H1 (cell line): Measurements from ENCODE around the gene IREB2. TPM values are rescaled to one million over a fixed set of nuclear protein-coding genes. Genes with fewer than 3 reads are reported as not detected.

Experiments used
- CTCF ChIA-PET: fragments of 300-600 bp; sonication (Branson Sonifier 250); formaldehyde crosslinking; loops from one replicate; lab custom pipeline; 2021; ENCODE audit not compliant: partially characterized antibody; lab: Charles Lee
- POLR2A ChIA-PET: fragments of 300-600 bp; sonication (Branson Sonifier 250); formaldehyde crosslinking; loops from one replicate; lab custom pipeline; 2021; ENCODE audit warnings: inconsistent platforms; ENCODE audit not compliant: partially characterized antibody; lab: Charles Lee
- DNase-seq, 2 experiments: peaks; one replicate each; pipeline versions ENCODE4 v3.0.0 to v3.0.0-alpha.2; 2010 to 2022; ENCODE audit warnings: low spot score in 2 of 2, low read depth in 1 of 2, mixed read lengths in 1 of 2
- FAIRE-seq: peaks from 2 replicates; lab custom pipeline; 2011; peaks lifted over from hg19 to GRCh38; lab: Jason Lieb, UNC
- H2AFZ ChIP-seq: 2 replicates; pipeline ENCODE4 v1.8.1; 2012; ENCODE audit warnings: low read length, inconsistent platforms
- H2AK5ac ChIP-seq: 2 replicates; pipeline ENCODE4 v1.6.1; 2013; ENCODE audit warnings: low read depth, low read length
- H2BK120ac ChIP-seq: replicated peaks from 2 replicates; pipeline ENCODE3; 2013; ENCODE audit warnings: low read depth, low read length, inconsistent platforms
- H2BK12ac ChIP-seq: 2 replicates; pipeline ENCODE4 v1.6.1; 2013; ENCODE audit warnings: low read depth, low read length
- H2BK15ac ChIP-seq: 2 replicates; pipeline ENCODE4 v1.6.1; 2013; ENCODE audit warnings: low read length
- H2BK20ac ChIP-seq: 2 replicates; pipeline ENCODE4 v1.6.1; 2013; ENCODE audit warnings: low read length
- H2BK5ac ChIP-seq: 2 replicates; pipeline ENCODE4 v1.6.1; 2013; ENCODE audit warnings: low read depth, low read length
- H3K14ac ChIP-seq: 2 replicates; pipeline ENCODE4 v1.6.1; 2013; ENCODE audit warnings: inconsistent platforms; ENCODE audit not compliant: insufficient read length
- H3K18ac ChIP-seq: 2 replicates; pipeline ENCODE4 v1.6.1; 2013; ENCODE audit warnings: low read length; ENCODE audit errors: extremely low read depth
- H3K23ac ChIP-seq: 2 replicates; pipeline ENCODE4 v1.6.1; 2013; ENCODE audit warnings: inconsistent platforms; ENCODE audit not compliant: insufficient read length
- H3K23me2 ChIP-seq: 2 replicates; pipeline ENCODE4 v1.6.1; 2013; ENCODE audit warnings: low read depth, low read length
- H3K27ac ChIP-seq: 2 replicates; pipeline ENCODE4 v1.6.1; 2011; ENCODE audit warnings: low read depth, low read length, inconsistent platforms
- H3K27me3 ChIP-seq, 4 experiments: replicated peaks in 1 of 4; 1 replicate in 1 of 4; 2 replicates in 3 of 4; pipeline versions ENCODE4 v1.6.1 to v1.8.1; 2011 to 2013; ENCODE audit warnings: low read length in 3 of 4, mild to moderate bottlenecking in 3 of 4, inconsistent platforms in 2 of 4, mixed read lengths in 2 of 4, moderate library complexity in 1 of 4; ENCODE audit not compliant: control insufficient read depth in 3 of 4, insufficient read depth in 3 of 4; ENCODE audit errors: extremely low read depth in 1 of 4
- H3K36me3 ChIP-seq, 4 experiments: 2 replicates each; pipeline versions ENCODE4 v1.6.1 to v1.8.1; 2011 to 2013; ENCODE audit warnings: mild to moderate bottlenecking in 4 of 4, low read length in 3 of 4, moderate library complexity in 2 of 4, control low read depth in 1 of 4, inconsistent platforms in 1 of 4; ENCODE audit not compliant: insufficient read depth in 4 of 4, control insufficient read depth in 2 of 4
- H3K4ac ChIP-seq: replicated peaks from 2 replicates; pipeline ENCODE3; 2013; ENCODE audit warnings: low read length, low read depth, mixed read lengths, inconsistent platforms; ENCODE audit not compliant: insufficient read length
- H3K4me1 ChIP-seq, 4 experiments: replicated peaks in 1 of 4; 1 replicate in 1 of 4; 2 replicates in 3 of 4; pipeline versions ENCODE4 v1.6.1 to v1.8.1; 2011 to 2013; ENCODE audit warnings: low read length in 3 of 4, inconsistent platforms in 2 of 4, mixed read lengths in 1 of 4; ENCODE audit not compliant: insufficient read depth in 4 of 4, control insufficient read depth in 3 of 4
- H3K4me2 ChIP-seq, 2 experiments: 2 replicates each; pipeline versions ENCODE4 v1.6.1 to v1.8.1; 2011 to 2013; ENCODE audit warnings: low read depth in 2 of 2, low read length in 2 of 2, control low read depth in 1 of 2, inconsistent platforms in 1 of 2, mild to moderate bottlenecking in 1 of 2; ENCODE audit not compliant: insufficient read depth in 1 of 2
- H3K4me3 ChIP-seq, 4 experiments: fragments of 200-600, 300-600 bp in 1 of 4; sonication (generic), shearing (Covaris generic), sonication (Bioruptor Twin) in 1 of 4; 2 replicates each; pipeline versions ENCODE4 v1.5.1 to v1.8.1; 2011 to 2016; ENCODE audit warnings: low read length in 4 of 4, low read depth in 3 of 4, control low read depth in 2 of 4, inconsistent platforms in 2 of 4, mild to moderate bottlenecking in 2 of 4, mixed read lengths in 1 of 4, moderate library complexity in 1 of 4; ENCODE audit not compliant: insufficient read depth in 2 of 4; ENCODE audit errors: extremely low read depth in 1 of 4
- H3K56ac ChIP-seq: replicated peaks from 2 replicates; pipeline ENCODE3; 2013; ENCODE audit warnings: low read depth, mild to moderate bottlenecking, mixed read lengths, low read length, inconsistent platforms; ENCODE audit not compliant: insufficient read length
- H3K79me1 ChIP-seq: 2 replicates; pipeline ENCODE4 v1.6.1; 2013; ENCODE audit warnings: low read depth, low read length, control low read depth
- H3K79me2 ChIP-seq, 2 experiments: 2 replicates each; pipeline versions ENCODE4 v1.6.1 to v1.8.1; 2012 to 2013; ENCODE audit warnings: low read length in 2 of 2, mild to moderate bottlenecking in 2 of 2, inconsistent platforms in 1 of 2; ENCODE audit not compliant: insufficient read depth in 2 of 2, control insufficient read depth in 1 of 2
- H3K9ac ChIP-seq, 4 experiments: replicated peaks in 1 of 4; 1 replicate in 1 of 4; 2 replicates in 3 of 4; pipeline versions ENCODE4 v1.6.1 to v1.8.1; 2011 to 2013; ENCODE audit warnings: low read depth in 3 of 4, low read length in 3 of 4, control low read depth in 2 of 4, mild to moderate bottlenecking in 2 of 4, moderate library complexity in 2 of 4, inconsistent platforms in 1 of 4; ENCODE audit errors: extremely low read depth in 1 of 4
- H3K9me3 ChIP-seq, 2 experiments: 2 replicates each; pipeline versions ENCODE4 v1.6.1 to v1.8.1; 2012 to 2013; ENCODE audit warnings: mild to moderate bottlenecking in 2 of 2, moderate library complexity in 2 of 2, control low read depth in 1 of 2, inconsistent platforms in 1 of 2, low read depth in 1 of 2, low read length in 1 of 2, mixed read lengths in 1 of 2; ENCODE audit not compliant: insufficient read depth in 2 of 2
- H4K20me1 ChIP-seq, 2 experiments: replicated peaks in 1 of 2; 2 replicates each; pipeline versions ENCODE3 to v1.8.1; 2011 to 2013; ENCODE audit warnings: inconsistent platforms in 2 of 2, low read length in 2 of 2, mild to moderate bottlenecking in 1 of 2; ENCODE audit not compliant: insufficient read depth in 2 of 2, control insufficient read depth in 1 of 2
- H4K5ac ChIP-seq: 2 replicates; pipeline ENCODE4 v1.6.1; 2013; ENCODE audit warnings: low read length, low read depth, mixed read lengths, inconsistent platforms; ENCODE audit not compliant: insufficient read length
- H4K8ac ChIP-seq: 2 replicates; pipeline ENCODE4 v1.8.0; 2013; ENCODE audit warnings: mild to moderate bottlenecking, moderate library complexity, low read length, inconsistent platforms; ENCODE audit not compliant: insufficient read depth; ENCODE audit errors: extremely low read depth
- H4K91ac ChIP-seq: replicated peaks from 2 replicates; pipeline ENCODE3; 2013; ENCODE audit warnings: low read length, mixed read lengths, inconsistent platforms; ENCODE audit not compliant: insufficient read length
- BACH1 ChIP-seq: IDR thresholded peaks from 2 replicates; pipeline ENCODE4 v1.6.1; 2012; ENCODE audit warnings: low read length, improper control_type of control experiment
- CHD1 ChIP-seq: IDR thresholded peaks from 2 replicates; pipeline ENCODE4 v1.6.1; 2012; ENCODE audit warnings: low read depth, low read length, improper control_type of control experiment
- CREB1 ChIP-seq: IDR thresholded peaks from 2 replicates; pipeline ENCODE4 v1.6.1; 2012; ENCODE audit warnings: inconsistent platforms
- EGR1 ChIP-seq: IDR thresholded peaks from 2 replicates; pipeline ENCODE4 v1.6.1; 2011; ENCODE audit warnings: low read depth, low read length, borderline replicate concordance
- EZH2 ChIP-seq: fragments of 200-600 bp; sonication (generic); IDR thresholded peaks from 2 replicates; pipeline ENCODE4 v1.7.1; 2012; ENCODE audit warnings: low read depth, mild to moderate bottlenecking, moderate library complexity, low read length, inconsistent platforms; ENCODE audit not compliant: severe bottlenecking
- HDAC6 ChIP-seq: IDR thresholded peaks from one replicate; pipeline ENCODE4 v1.7.1; 2012; ENCODE audit warnings: low read depth, mild to moderate bottlenecking, inconsistent platforms, low read length, moderate library complexity
- KDM4A ChIP-seq: IDR thresholded peaks from one replicate; pipeline ENCODE4 v1.7.1; 2012; ENCODE audit warnings: low read depth, mild to moderate bottlenecking, moderate library complexity, low read length, inconsistent platforms; ENCODE audit not compliant: severe bottlenecking
- KDM5A ChIP-seq: fragments of 200-600 bp; IDR thresholded peaks from 2 replicates; pipeline ENCODE4 v1.7.1; 2012; ENCODE audit warnings: mild to moderate bottlenecking, low read length, inconsistent platforms, mixed read lengths
- SIRT6 ChIP-seq: IDR thresholded peaks from one replicate; pipeline ENCODE4 v1.7.1; 2012; ENCODE audit warnings: low read length, inconsistent platforms
- SP1 ChIP-seq: IDR thresholded peaks from 2 replicates; pipeline ENCODE4 v1.6.1; 2011; ENCODE audit warnings: low read depth, low read length
- SP4 ChIP-seq: IDR thresholded peaks from 2 replicates; pipeline ENCODE4 v1.6.1; 2012; ENCODE audit warnings: low read length, inconsistent platforms
- SRF ChIP-seq: IDR thresholded peaks from 2 replicates; pipeline ENCODE4 v1.6.1; 2011; ENCODE audit warnings: mild to moderate bottlenecking, low read depth, low read length, moderate library complexity
- TAF7 ChIP-seq: optimal IDR thresholded peaks from 2 replicates; pipeline ENCODE3; 2011; ENCODE audit warnings: low read depth, mild to moderate bottlenecking, inconsistent platforms, low read length, moderate library complexity, borderline replicate concordance
- TCF12 ChIP-seq: IDR thresholded peaks from 2 replicates; pipeline ENCODE4 v1.6.1; 2011; ENCODE audit warnings: low read depth, mild to moderate bottlenecking, low read length
- USF2 ChIP-seq: IDR thresholded peaks from 2 replicates; pipeline ENCODE4 v1.6.1; 2011; ENCODE audit warnings: low read length, improper control_type of control experiment
- WGBS, 2 experiments: shearing (Covaris generic) in 1 of 2; methylation state at CpG; one replicate each; pipeline versions ENCODE4 v1.1.6 to v1.1.7; 2013 to 2015; ENCODE audit warnings: low lambda C conversion rate in 2 of 2, mixed read lengths in 2 of 2, inconsistent platforms in 1 of 2, low coverage in 1 of 2, missing lambda C conversion rate in 1 of 2; ENCODE audit not compliant: insufficient replicate concordance in 2 of 2, insufficient coverage in 1 of 2, insufficient read length in 1 of 2; ENCODE audit errors: extremely low coverage in 1 of 2, missing lambda C conversion rate in 1 of 2; 5-methylcytosine and 5-hydroxymethylcytosine counted together
- polyA plus RNA-seq, 7 experiments: library from polyadenylated mRNA; depleted of rRNA in 3 of 7; stranded (reverse) in 5 of 7; unstranded in 2 of 7; fragments of >200 nt in 5 of 7; fragments of 200-250 nt in 2 of 7; gene quantifications; 1 replicate in 5 of 7; 2 replicates in 1 of 7; 4 replicates in 1 of 7; pipeline versions ENCODE4 v1.2.1 to v1.2.3, GENCODE V29; 2011 to 2013; ENCODE audit warnings: missing spikeins in 2 of 7, mixed read lengths in 2 of 7
- total RNA-seq: library from RNA; stranded (reverse); fragmentation: NEBNext Ultra II Directional; extraction: Animal tissue kit (Norgen Biotek cat#: 25700); gene quantifications from 2 replicates; pipeline ENCODE4 v1.2.1, GENCODE V29; 2021

IREB2 gene
- total and polyA plus RNA-seq, 2 of the 8 experiments (the other 6 are each of a cell fraction or from before 2014, with no cell fraction given) = 21.0 to 103 TPM

DNA sequence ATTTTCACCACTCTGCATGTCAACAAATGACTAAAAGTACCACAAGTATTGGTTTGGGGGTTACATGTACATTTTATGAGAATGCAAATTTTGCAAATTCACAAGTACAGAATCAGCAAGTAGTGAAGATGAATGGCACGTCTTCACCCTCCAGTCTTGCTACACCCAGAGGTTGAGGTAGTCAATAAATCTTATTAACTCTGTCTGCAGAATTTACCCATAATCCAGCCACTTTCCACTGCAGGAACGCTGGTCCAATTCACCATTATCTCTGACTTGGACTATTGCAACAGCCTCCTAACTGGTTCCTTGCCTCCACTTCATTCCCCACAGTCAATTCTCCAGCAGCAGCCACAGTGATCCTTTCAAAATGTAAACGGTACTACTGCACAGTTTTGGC lies 112.8 kb downstream of the IREB2 start:
- no peak overlapping the region for H2BK20ac ChIP-seq
- no peak overlapping the region for H4K5ac ChIP-seq
- H3K36me3 ChIP-seq = peaks cover 15 to 50% (median 35%) of the 10 kb centered on the region in 4 experiments
- H2BK15ac ChIP-seq = no peak overlapping the region
- no peaks in the 10 kb centered on the region for H3K79me1 ChIP-seq
- H2BK120ac ChIP-seq = no peak overlapping the region
- H3K27ac ChIP-seq = no peak overlapping the region
- H4K8ac ChIP-seq = no peak overlapping the region
- no peak overlapping the region for H3K4me3 ChIP-seq
- no peak overlapping the region for H3K9ac ChIP-seq
- no peak overlapping the region for H3K4me2 ChIP-seq
- peaks cover 0 to 1% of the 10 kb centered on the region in 2 experiments for H4K20me1 ChIP-seq
- H2BK5ac ChIP-seq = no peak overlapping the region
- ChIA-PET CTCF (no interaction called here), POLR2A (interaction anchor here (3.0 to 3.4 kb wide), 2 partner anchors 11 to 14 kb away, joined by 11 to 17 read pairs; partner anchors contain the start of genes CHRNA5 and PSMA4)
- H4K91ac ChIP-seq = no peak overlapping the region
- no peak overlapping the region for H3K18ac ChIP-seq
- no peak overlapping the region for H2AK5ac ChIP-seq
- no peak overlapping the region for H3K23ac ChIP-seq
- no peak overlapping the region for H2AFZ ChIP-seq
- DNase-seq (no peak), FAIRE-seq (no peak)
- H3K27me3 ChIP-seq = no peaks in the 10 kb centered on the region
- no peaks in the 10 kb centered on the region for H3K79me2 ChIP-seq
- H3K14ac ChIP-seq = no peak overlapping the region
- no peaks in the 10 kb centered on the region for H3K23me2 ChIP-seq
- 88% methylated on average over 3 of the region's 3 CpGs; no CpG with 5 or more reads in 1 of the 2 experiments for WGBS, 2 experiments
- H3K4me1 ChIP-seq = no peaks in the 10 kb centered on the region
- no peak overlapping the region for H3K4ac ChIP-seq
- no peak overlapping the region for H3K56ac ChIP-seq
- H3K9me3 ChIP-seq = no peaks in the 10 kb centered on the region
- no peak overlapping the region for H2BK12ac ChIP-seq
- TF ChIP-seq KDM5A (no peak), SRF (no peak), EZH2 (no peak), USF2 (no peak), KDM4A (no peak), TAF7 (no peak), CREB1 (no peak), EGR1 (no peak), SIRT6 (no peak), BACH1 (no peak), SP4 (no peak), HDAC6 (no peak), SP1 (no peak), CHD1 (no peak), TCF12 (no peak)
